ENCODE data around the gene PBX4. TPM values are rescaled to one million over a fixed set of nuclear protein-coding genes. Genes with fewer than 3 reads are reported as not detected.

The PBX4 gene
- total RNA-seq, 2 donors from 2014 or later: 1.6 to 8.2 TPM

- WGBS, 2 donors: 50 to 76% methylated on average over 1 to 3 of the region's 3 CpGs
Observed at GRCh38 chr19:19567391-19567790, 51.1 kb downstream of the PBX4 start.

GRCh38 chr19:19566306-19566705 lies 52.2 kb downstream of the PBX4 start:
- no peaks in the 10 kb centered on the region for H3K9me3 ChIP-seq
- H3K36me3 ChIP-seq (replicated peaks in 1 of 2; ENCODE audit: insufficient read depth in 1 of 2, low read depth in 2 of 2): no peaks in the 10 kb centered on the region
- WGBS, 2 donors: 57 to 60% methylated on average over 7 of the region's 7 CpGs
- H3K4me3 ChIP-seq: no peak overlapping the region
- intact Hi-C loops (cut with DNase I): no loop called here
- no peaks in the 10 kb centered on the region for H3K27me3 ChIP-seq
- TF ChIP-seq CTCF (IDR thresholded peaks at IDR 0.05): no peak
- TF ChIP-seq POLR2A (IDR thresholded peaks at IDR 0.05): no peak
- no peak for ATAC-seq
- no peak for DNase-seq
- no peak overlapping the region for H3K27ac ChIP-seq
- H3K4me1 ChIP-seq: no peaks in the 10 kb centered on the region

More at GRCh38 chr19:19567391-19567790, 51.1 kb downstream of the PBX4 start:
- Histone ChIP-seq H3K27me3 (no peaks in the 10 kb centered on the region), H3K27ac (no peak overlapping the region), H3K9me3 (no peaks in the 10 kb centered on the region), H3K4me3 (no peak overlapping the region), H3K4me1 (no peaks in the 10 kb centered on the region), H3K36me3 (replicated peaks in 1 of 2; ENCODE audit: insufficient read depth in 1 of 2, low read depth in 2 of 2) (no peaks in the 10 kb centered on the region)
- DNase-seq (no peak), ATAC-seq (no peak)
- intact Hi-C loops (cut with DNase I): no loop called here
- TF ChIP-seq CTCF (IDR thresholded peaks at IDR 0.05) (no peak), POLR2A (IDR thresholded peaks at IDR 0.05) (no peak)

GRCh38 chr19:19563348-19563848 lies 55.1 kb downstream of the PBX4 start:
- H3K4me3 ChIP-seq: no peak overlapping the region
- H3K9me3 ChIP-seq: no peaks in the 10 kb centered on the region
- ATAC-seq (no peak), DNase-seq (no peak)
- TF ChIP-seq CTCF (IDR thresholded peaks at IDR 0.05) (no peak), POLR2A (IDR thresholded peaks at IDR 0.05) (no peak)
- intact Hi-C loops (cut with DNase I): no loop called here
- no peak overlapping the region for H3K27ac ChIP-seq
- no peaks in the 10 kb centered on the region for H3K27me3 ChIP-seq
- WGBS, 2 donors: 82 to 90% methylated on average over 12 to 15 of the region's 17 CpGs
- H3K4me1 ChIP-seq: no peaks in the 10 kb centered on the region
- H3K36me3 ChIP-seq (replicated peaks in 1 of 2; ENCODE audit: insufficient read depth in 1 of 2, low read depth in 2 of 2): no peaks in the 10 kb centered on the region

- H3K4me3 ChIP-seq: no peak overlapping the region
- no peak overlapping the region for H3K27ac ChIP-seq
- DNase-seq (no peak), ATAC-seq (no peak)
- H3K4me1 ChIP-seq: no peaks in the 10 kb centered on the region
- TF ChIP-seq POLR2A (IDR thresholded peaks at IDR 0.05) (no peak), CTCF (IDR thresholded peaks at IDR 0.05) (no peak)
- intact Hi-C loops (cut with DNase I): no loop called here
- H3K27me3 ChIP-seq: no peaks in the 10 kb centered on the region
- no peaks in the 10 kb centered on the region for H3K36me3 ChIP-seq (replicated peaks in 1 of 2; ENCODE audit: insufficient read depth in 1 of 2, low read depth in 2 of 2)
- H3K9me3 ChIP-seq: no peaks in the 10 kb centered on the region
- WGBS, 2 donors: 64 to 73% methylated on average over 5 to 17 of the region's 17 CpGs
Observed at GRCh38 chr19:19562665-19563347, 55.7 kb downstream of the PBX4 start.
